Measurements from ENCODE around the gene BRSK1.

The BRSK1 gene

DNA sequence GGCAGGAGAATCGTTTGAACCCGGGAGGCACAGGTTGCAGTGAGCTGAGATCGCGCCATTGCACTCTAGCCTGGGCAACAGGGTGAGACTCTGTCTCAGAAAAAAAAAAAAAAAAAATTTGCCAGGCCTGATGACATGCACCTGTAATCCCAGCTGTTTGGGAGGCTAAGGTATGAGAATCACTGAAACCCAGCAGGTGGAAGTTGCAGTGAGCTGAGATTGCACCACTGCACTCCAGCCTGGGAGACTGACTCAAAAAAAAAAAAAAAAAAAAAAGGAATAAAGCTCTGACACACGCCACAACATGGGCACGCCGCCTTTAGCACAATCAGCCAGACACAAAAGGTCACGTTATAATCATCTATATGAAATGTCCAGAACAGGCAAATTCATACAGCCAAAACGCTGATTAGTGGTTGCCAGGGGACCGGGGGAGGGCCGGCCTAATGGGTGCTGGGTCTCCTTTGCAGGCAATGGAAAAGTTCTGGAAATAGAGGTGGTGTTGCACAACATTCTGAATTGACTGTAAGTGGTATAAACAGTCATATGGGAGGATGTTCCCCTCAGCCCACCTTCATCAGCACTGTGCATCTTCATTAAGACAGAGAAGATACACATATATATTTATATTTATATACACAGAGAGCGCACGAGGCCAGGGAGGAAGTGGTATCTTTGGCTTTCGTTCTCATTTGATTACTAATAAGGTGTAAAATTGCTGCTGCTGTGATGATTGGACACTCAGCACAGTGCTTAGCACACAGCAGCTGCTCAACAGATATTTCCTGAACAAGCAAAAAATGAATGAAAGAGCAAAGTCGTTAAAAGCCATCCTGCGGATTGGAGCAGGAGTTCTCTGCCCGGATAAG is 7.7 kb upstream of the BRSK1 start:
- no peak for DNase-seq

DNA sequence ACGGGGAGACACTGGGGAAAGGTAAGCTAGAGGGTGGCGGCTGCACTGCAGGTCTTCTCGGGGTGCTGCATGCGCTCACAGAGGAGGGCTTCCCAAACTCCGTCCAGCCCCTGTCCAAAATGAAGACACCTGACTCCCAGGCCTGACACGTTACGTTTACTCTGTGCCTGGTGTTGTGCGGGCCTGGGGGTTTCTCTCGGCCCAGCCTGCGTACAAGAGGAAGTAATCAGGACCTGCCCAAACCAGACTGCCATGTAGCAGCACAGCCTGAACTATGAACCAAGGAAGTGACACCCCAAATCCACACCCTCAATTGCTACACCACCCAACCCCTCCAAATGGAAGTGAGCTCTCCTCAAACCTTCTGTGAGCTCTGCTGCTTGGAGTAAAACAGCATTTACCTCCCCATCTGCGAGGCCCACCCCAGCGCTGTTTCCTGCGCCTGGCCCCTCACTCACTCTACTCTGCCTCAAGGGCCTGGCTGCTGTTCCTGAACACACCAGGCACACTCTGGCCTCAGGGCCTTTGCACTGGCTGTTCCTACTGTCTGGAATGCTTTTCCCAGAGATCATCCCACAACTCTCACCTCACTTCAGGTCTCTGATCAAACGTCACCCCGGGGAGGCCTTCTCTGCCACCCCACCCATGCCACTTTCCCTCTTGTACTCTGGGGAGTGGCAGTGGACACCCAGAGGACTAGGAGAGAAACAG is 6.9 kb upstream of the BRSK1 start:
- no peak for DNase-seq

DNA sequence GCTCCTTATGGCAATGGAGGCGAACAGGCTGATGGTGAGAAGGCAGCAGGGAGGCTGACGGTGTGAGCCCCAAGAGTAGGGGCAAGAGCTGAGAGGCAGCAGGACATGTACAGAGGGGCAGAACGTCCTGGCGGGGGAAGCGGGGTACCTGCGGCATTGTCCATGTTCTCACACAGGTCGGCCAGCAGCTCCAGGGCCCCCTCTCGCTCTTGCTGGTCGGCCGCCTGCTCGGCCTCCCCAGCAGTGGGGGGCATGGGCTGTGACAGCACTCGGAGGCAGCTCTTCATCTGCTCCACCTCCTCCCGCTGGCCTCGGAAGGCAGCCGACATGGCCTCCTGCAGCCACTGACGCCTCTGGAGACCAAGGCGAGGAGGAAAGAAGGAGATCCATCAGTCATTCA is 6.3 kb upstream of the BRSK1 start:
- DNase-seq: no peak

DNA sequence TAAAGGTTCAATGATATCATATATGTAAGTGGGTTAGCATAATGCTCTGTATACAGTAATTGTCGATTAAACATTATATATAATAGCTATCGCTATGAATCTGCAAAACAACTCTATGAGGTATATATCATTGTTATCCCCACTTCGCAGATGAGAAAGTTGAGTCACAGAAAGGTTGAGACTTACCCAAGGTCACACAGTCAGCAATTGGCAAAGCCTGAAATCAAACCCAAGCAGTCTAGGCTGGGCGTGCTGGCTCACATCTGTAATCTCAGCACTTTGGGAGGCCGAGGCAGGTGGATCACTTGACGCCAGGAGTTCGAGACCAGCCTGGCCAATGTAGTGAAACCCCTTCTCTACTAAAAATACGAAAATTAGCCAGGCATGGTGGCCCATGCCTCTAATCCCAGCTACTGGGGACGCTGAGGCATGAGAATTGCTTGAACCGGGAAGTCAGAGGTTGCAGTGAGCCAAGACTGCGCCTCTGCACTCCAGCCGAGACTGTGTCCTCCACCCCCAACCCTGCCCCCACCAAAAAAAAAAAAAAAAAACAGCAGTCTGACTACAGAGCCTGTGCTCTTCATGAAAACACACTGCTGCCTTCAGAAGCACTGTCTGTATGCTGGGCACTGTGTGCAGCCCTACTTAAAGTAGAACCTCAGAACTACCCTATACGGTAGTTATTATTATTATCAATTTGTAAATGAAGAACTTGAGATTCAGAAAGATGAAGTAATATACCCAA is 5.2 kb upstream of the BRSK1 start:
- no peak for DNase-seq

DNA sequence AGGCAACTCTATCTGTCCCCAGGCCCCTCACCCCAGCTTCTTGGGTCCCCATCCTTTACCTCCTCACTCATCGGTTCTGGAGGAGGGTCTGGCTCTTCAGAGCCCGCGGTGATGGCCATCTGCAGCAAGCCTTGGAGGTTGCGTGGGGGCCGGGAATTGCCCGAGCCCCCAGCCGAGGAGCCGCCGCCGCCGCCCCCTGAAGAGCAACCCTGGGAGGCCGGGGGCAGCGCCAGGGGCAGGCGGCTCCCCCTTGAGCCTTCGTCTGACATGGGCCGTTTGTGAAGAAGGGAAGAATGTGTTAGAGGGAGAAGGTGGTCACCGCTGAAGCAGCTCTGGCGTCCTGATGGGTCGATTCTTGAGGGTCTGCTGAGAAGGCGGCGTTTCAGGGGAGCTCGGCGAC is 4.5 kb upstream of the BRSK1 start:
- DNase-seq: no peak

DNA sequence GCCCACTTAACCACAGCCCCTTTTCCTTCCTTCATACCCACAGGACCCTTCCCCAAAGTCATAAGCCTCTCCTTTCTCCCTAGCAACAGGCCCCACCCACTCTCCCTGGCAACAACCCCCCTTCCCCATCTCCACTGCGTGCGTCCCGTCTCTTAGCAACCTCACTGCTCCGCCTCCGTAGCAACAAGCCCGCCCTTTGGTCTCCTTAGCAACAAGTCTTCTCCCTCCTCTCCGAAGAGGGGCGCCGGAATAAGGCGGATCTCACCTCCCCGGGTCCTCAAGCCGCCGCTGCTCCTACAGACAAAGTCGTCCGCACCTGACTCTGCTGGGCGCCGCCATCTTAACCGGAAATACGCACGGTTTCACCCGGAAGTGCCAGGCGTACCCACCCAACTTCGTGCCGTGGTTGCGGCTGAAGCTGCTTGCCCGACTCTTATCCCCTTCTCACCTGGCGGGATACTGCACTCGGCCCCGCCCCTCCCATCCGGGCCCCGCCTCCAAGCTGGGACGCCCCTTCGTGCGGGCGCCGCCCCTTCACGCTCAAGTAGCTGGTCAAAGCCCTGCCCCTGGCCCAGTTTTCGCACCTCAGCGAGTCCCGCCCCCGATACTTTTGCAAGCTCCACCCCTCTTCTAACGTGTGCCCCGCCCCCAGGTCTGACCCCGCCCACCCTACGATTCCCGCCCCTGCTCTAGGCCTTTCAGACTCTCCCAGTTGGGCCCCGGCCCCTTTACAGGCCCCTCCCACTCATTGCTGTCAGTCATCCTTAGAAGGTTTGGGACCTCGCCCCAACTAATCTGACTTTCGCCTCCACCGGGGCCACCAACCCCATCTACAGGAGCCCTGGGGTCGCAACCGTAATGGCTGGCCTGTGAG is 3.8 kb upstream of the BRSK1 start, which contains the start of gene HSPBP1:
HSPBP1 (minus strand) TSS at position 341 of the 874 bp plus-strand sequence. CDS start 502 bp downstream, outside the sequence.
- peak; percentile 91 for DNase-seq

DNA sequence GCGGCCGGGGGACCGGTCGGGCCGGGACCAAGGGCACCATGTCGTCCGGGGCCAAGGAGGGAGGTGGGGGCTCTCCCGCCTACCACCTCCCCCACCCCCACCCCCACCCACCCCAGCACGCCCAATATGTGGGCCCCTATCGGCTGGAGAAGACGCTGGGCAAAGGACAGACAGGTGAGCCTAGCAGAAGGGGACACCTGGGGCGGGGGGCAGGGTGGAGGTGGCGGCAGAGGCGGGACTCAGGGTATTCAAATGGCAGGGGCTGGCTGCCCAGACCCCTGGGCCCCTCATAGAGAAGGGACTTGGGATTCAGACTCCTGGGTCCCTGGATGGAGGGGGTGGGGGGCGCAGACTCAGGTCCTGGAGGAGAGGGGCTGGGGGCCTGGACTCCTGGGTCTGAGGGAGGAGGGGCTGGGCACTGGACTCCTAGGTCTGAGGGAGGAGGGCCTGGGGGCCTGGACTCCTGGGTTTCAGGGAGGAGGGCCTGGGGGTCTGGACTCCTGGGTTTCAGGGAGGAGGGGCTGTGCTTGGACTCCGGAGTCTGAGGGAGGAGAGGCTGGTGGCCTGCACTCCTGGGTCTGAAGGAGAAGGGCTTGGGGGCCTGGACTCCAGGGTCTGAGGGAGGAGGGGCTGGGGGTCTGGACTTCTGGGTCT is 735 bp downstream of the BRSK1 start:
- DNase-seq: no peak

DNA sequence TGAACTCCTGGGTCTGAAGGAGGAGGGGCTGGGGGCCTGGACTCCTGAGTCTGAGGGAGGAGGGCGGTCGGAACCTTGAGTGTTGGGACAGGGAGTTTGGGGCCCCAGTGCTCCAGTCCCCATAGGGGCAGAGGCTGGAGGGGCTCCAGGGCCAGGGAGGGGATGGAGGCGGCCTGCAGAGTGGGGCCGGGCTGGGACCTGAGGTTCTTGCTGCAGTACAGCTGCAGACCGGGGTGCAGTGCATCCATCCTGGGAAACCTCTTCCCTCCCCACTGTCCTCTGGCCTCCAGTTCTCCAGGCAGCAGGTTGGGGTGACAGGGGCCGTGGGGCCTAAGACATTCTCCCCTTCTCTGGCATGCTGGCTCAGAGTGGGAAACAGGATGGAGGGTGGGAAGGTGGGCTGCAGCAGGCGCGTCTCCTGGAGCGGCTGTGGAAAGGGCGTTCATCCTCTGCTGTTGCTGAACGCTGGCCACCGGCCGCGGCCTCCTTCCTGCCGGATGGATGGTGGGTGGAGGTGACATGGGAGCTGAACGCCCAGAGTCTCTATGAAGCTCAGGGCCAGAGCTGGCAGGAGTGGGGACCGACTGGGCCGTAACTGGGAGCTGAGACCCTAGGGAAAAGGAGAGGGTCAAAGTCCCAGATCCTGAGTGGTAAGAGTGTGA is 1.6 kb downstream of the BRSK1 start:
- no peak for DNase-seq

DNA sequence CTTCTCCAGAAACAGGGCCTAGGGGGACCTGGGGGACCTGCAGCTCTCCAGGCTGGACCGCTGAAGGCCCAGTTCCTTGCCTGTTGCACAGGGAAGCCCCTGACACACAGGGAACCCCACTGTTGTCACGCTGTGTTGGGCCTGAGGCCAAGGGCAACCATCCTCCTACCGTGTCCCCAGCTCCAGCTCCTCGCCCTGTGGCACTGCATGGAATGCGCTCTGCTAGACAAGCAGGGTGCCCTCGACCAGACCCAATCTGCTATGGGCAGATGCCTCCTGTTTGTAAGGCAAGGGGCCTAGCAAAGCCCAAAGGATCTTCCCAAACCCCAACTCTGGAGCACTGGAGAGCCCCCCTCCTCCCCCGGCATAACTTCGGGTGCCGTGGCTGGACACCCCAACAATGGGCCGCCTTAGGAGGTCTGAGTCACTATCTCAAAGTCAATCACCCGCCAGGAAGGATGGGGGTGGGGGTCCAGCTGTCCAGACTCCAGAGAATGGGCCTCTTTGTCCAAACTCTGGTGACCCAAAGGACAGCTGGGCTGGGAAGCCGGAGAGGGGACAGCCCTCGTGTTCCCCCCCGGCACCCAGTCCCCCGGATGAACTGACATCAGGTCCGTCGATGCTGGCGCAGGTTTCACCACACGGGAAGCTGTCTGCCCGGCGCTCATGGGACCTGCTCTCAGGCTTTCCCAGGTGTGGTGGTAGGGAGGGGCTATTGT is 3.7 kb downstream of the BRSK1 start:
- DNase-seq: no peak

DNA sequence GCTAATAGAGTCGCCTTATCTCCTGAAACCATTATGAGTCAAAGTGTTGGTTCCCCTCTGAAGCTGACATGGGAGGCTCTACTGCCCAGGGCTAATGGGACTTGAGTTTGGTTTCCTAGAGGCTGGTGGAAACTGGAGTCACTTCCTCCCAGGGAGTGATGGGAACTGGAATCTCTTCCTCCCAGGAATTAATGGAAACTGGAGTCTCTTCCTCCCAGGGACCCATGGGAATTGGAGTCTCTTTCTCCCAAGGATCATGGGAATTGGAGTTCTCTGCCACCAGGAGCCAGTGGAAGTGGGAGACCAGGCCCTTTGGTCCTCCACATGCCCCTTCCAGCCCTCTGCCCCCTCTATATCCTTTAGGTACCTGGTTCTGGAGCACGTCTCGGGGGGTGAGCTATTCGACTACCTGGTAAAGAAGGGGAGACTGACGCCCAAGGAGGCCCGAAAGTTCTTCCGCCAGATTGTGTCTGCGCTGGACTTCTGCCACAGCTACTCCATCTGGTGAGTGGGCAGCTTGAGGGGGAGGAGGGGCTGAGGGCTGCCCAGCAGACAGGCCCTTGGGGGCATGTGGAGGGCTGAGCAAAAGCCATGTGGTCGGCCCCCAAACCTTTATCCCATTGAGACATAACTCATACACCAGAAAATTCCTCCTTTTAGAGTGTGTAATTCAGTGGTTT is 5.5 kb downstream of the BRSK1 start:
- no peak for DNase-seq

DNA sequence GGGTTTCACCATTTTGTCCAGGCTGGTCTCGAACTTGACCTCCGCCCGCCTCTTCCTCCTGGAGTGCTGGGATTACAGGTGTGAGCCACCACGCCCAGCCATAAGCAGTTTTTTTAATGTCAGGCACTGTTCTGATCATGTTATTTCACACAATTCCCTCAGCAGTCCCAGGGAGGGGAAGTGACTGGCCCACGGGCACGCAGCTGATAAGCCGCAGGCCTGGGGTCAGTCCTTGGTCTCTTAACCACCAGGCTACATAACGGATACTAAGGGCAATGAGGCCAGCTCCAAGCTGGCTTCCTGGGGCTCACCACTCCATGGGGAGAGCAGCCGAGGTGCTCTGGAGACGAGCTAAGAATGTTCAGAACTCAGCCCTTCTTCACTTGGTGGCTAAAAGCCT is 13.5 kb downstream of the BRSK1 start:
- DNase-seq: no peak

DNA sequence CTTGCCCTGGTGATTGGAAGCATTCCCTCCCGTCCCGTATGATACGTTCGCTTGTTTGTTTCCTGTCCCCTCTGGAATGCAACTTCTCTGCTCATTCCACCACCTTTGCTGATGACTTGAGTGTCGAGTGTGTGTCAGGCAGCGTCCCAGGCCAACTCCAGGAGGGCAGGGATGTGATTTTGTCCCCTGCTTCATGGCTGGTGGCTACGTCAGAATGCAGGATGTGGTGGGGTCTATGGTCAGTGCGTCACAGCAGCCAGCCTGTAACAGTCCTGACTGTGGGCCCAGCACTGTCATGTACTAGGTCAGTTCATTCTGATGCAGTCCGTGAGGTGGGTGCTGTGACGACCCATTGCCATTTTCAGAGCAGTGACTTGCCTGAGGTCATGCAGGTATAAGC is 16.2 kb downstream of the BRSK1 start:
- no peak for DNase-seq

DNA sequence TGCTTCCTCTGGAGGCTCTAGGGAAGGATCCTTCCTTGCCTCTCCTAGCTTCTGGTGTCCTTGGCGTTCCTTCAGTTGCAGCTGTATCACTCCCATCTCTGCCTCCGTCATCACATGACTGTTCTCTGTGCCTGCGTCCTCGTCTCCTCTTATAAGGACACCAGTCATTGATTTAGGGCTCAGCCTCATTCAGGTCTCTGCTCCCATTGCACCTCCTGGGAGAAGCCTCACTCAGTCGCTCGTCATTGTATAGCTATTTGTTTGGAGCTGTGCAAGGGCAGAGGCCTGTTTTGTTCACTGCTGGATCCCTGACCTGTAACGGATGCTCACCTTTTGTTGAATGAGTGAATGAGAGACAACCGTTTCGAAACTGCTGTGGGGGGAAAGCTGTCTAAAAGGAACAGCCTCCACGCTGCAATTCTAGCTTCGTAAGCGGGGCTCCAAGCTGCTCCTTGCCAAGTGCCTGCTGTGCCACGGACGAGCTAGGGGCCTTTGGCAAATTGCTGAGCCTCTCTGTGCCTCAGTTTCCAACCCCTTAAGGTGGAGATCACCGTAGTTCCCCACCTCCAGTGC is 17.2 kb downstream of the BRSK1 start:
- no peak for DNase-seq

DNA sequence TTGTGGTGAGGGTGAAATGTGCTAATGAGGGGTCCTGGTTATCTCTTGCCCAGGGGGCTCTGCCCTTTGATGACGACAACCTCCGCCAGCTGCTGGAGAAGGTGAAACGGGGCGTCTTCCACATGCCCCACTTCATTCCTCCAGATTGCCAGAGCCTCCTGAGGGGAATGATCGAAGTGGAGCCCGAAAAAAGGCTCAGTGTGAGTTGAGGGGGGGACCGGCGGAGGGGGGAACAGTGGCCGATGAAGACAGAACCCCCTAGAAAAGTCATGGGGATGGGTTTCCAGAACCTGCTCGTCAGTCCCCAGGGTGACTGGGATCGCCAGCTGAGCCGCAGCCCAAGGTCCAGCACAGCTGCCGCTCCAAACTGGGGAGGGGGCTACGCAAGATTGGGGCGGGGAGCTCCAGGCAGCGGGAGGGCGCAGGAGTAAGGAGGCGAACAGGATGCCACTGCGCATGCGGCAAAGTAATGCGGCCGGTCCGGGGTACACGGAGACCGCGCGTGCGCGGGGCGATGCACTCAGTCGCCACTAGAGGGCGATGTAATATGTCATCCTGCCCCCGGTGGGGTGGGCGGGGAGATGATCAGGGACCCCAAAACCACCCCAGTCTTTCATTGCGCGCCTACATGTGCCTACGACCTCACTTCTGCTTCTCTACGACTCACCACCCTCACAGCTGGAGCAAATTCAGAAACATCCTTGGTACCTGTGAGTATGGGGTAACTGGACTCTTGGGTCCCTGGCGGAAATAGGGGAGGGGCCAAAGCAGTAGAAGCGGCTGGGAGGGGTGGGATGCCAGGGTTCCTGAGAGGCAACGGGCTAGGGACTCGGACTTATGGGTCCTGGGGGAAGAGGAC is 17.9 kb downstream of the BRSK1 start:
- DNase-seq: peak; percentile 96

DNA sequence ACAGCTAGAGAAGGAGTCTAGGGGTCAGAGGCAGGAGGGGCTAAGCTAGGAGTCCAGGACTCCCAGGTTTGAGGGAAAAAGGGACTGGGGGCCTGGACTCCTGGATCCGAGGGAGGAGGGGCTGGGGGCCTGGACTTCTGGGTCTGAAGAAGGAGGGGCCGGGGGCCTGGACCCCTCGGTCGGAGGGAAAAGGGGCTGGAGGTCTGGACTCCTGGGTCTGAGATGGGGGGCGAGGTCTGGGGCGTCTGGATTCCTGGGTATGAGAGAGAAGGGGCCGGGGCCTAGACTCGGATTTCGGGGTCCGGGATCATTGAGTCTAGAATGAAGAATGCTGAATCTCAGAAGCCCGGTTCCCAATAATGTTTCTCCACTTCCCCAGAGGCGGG is 18.5 kb downstream of the BRSK1 start:
- no peak for DNase-seq

DNA sequence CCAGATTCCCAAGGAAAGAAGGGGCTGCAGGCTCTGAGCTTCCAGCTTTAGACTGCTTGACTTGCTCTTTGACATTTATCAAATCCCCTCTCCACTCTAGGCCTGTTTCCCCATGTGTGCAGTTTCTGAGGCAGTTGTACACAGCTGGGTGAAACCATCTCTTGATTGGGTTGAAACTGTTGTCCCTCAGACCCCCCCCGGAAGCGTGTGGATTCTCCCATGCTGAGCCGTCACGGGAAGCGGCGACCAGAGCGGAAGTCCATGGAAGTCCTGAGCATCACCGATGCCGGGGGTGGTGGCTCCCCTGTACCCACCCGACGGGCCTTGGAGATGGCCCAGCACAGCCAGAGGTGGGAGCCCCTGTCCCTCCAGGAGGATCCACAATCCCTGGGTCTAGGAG is 19.7 kb downstream of the BRSK1 start:
- DNase-seq: no peak

DNA sequence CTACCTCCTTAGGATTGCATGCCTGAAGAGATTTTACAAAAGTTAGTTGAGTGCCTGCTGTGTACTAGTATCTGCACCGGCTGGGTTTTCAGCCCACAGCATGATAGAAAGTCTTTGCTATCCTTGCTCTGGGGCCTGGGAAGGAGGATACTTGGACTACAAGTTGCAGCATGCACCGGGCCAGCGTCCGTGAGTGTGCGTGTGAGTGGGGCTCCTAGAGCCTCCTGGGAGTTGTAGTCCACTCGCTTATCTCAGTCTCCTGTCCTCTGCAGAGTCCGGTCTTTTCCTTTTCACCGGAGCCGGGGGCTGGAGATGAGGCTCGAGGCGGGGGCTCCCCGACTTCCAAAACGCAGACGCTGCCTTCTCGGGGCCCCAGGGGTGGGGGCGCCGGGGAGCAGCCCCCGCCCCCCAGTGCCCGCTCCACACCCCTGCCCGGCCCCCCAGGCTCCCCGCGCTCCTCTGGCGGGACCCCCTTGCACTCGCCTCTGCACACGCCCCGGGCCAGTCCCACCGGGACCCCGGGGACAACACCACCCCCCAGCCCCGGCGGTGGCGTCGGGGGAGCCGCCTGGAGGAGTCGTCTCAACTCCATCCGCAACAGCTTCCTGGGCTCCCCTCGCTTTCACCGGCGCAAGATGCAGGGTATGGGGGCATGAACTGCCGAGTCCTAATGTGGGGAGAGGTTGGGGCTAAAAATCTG is 20.6 kb downstream of the BRSK1 start:
- no peak for DNase-seq

DNA sequence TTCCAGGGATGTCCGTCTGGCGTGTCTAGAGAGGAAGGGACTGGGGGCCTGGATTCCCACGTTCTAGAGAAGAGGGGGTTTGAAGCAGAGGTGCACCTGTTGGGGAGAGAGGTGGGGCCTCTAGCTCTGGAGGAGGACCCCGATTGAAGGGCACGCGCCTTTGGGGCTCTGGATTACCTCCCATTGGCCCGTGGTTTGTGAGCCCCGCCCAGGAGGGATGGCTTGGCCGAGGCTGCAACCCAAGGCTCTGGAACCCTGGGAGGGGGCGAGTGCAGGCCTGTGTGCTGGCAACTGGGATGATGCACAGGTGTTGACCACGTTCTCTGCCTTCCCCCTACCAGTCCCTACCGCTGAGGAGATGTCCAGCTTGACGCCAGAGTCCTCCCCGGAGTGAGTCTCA is 21.2 kb downstream of the BRSK1 start:
- DNase-seq: no peak
